Hippocampal formation (tissue), 2 donors: Measurements from ENCODE around the gene SSR3.
"Not testable (repeated sequence)": the region's sequence is repeated elsewhere in the genome, so short reads cannot be mapped to it uniquely, and the experiment has no call there.

Experiments used
- DNase-seq, 2 donors: peaks; one replicate each; lab custom pipeline; 2025; lab: John Stamatoyannopoulos, UW

Gene SSR3

DNA sequence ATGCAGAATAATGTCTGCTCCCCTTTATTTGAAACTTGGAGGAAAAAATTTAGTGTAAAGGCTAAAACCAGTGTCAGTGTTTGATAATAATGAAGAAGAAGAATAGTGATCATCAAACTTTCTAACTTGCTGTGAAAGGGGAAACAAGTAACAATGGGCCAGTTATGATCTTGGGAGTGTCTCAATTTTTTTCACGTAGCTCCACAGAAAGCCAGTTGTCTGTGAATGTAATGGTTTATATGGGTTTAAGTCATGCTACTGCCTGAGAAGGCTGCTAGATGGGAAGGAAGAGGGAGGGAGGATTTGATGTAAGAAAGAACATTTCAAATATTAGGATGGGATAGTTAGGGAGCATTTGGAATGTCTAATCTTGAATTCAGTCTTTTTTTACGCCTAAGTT is 21.1 kb upstream of the SSR3 start:
- no peak for DNase-seq

DNA sequence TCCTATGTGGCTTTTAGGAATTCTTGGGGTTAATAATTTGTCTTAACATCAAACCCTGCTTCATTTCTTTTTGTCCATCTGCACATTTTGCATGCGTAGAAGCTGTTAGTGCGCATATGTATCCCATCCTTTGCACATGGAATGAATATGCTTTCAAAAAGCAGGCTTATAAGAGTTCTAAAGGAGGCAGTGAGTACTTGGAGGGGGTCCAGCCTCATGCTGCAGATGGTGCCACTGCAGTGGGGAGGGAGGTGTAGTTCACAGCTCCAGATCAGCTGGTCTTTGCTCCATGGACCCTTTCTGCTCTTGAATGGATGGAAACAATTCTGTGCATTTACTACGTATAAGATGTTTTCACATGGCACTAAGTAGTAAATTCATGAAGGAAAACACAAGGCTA is 20.7 kb upstream of the SSR3 start:
- peak in 1 of 2 donors; percentile 43 for DNase-seq

DNA sequence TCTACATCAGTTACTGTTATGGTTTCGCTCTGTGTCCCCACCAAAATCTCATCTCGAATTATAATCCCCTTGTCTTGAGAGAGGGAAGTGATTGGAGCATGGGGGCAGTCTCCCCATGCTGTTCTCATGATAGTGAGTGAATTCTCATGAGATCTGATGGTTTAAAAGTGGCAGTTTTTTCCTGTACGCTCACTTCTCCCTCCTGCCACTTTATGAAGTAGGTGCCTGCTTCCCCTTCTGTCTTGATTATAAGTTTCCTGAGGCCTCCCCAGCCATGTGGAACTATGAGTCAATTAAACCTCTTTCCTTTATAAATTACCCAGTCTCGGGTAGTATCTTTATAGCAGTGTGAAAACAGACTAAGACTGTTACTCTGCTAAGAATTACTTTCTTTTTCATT is 15.0 kb upstream of the SSR3 start:
- DNase-seq, result not testable (repeated sequence)

DNA sequence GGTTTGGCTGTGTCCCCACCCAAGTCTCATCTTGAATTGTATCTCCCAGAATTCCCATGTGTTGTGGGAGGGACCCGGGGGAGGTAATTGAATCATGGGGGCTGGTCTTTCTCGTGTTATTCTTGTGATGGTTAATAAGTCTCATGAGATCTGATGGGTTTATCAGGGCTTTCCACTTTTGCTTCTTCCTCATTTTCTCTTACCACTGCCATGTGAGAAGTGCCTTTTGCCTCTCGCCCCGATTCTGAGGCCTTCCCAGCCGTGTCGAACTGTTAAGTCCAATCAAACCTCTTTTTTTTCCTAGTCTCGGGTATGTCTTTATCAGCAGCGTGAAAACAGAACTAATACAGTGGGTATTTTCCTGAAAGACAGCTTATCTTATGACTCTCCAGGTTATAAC is 14.1 kb upstream of the SSR3 start:
- not testable (repeated sequence) for DNase-seq

DNA sequence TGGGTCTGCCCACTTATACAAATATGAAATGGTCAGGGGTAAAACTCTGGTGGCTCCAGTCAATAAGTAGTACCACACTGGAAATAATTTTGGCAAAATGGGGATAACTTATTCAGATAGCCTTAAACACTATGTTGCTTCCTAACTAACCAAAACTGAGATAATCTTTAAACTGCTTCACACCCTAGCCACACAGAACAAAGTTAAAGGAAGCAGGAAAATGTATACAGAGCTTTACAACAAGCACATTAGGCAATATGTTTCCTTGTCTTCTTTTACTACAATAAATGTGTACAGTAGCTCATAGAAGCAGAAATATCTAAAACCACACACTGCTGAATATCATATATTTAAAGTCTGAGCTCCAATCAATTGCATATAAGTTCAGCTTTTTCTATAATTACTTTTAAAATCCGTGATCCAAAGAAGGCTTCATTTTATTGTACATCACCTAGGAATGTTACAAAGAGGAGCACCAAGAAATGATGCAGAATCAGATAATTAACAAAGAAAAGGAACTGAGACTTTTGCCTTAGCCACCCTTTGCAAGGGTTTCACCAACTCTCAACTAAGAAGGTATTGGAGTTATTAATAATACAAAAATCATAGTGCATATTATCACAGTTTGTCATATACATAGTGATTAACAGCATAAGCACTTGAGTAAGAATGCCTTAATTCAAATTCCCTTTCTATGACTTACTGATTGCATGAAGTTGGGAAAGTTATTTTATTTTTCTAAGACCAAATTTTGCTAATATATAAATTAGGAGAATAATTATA is 9.2 kb upstream of the SSR3 start:
- DNase-seq, result no peak

DNA sequence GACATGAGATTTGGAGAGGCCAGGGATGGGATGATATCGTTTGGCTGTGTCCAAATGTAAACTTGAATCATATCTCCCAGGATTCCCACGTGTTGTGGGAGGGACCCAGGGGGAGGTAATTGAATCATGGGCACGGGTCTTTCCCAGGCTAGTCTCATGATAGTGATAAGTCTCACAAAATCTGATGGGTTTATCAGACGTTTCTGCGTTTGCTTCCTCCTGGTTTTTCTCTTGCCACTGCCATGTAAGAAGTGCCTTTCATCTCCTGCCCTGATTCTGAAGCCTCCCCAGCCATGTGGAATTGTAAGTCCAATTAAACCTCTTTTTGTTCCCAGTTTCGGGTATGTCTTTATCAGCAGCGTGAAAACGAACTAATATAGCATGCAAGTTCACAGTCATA is 7.6 kb upstream of the SSR3 start:
- not testable (repeated sequence) for DNase-seq

DNA sequence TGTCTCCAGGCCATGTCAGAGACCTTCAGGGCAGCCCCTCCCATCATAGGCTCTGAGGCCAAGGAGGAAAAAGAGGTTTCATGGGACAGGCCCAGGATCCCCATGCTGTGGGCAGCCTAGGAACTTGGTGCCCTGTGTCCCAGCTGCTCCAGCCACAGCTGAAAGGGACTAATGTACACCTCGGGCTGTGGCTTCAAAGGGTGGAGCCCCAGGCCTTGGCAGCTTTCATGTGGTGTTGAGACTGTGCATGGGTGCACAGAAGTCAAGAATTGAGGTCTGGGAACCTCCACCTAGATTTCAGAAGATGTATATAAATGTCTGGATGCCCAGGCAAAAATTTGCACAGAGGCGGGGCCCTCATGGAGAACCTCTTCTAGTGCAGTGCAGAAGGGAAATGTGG is 6.6 kb upstream of the SSR3 start:
- DNase-seq, result no peak

DNA sequence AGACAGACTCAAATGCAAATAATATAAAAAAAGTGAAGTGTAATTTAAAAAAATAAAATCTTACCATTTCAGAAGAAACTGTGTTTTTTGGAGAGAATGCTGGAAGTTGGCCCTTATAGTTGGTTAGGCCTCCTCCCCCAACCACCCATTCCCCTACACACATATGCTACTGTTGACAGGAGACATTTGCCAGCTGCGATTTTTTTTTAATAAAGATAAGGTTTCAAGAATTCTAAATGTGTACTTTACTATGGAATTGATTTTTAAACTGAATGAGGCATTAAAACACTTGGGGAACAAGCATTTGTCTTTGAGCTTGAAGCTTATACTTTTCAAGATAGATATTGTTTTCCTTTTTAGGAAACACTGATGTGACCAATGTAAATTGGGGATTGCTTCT is 4.4 kb upstream of the SSR3 start:
- DNase-seq, result no peak

DNA sequence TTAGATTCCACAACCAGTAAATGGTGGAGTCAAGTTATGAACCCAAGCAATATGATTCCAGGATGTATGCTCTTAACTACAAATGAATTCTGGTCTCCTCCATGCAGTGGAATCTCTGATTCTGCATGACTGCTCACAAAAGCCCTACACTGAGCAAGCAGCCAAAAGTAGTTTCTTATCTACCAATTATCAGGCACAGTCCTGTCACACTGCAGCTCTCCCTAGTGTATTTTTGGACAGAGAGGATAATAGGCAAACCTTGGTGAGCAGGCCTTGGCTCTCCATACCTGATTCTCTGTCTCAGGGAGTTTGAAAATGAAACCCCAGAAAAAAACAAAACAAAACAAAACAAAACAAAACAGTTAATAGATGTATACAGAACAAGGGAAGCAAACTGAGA is 3.5 kb upstream of the SSR3 start:
- no peak for DNase-seq

DNA sequence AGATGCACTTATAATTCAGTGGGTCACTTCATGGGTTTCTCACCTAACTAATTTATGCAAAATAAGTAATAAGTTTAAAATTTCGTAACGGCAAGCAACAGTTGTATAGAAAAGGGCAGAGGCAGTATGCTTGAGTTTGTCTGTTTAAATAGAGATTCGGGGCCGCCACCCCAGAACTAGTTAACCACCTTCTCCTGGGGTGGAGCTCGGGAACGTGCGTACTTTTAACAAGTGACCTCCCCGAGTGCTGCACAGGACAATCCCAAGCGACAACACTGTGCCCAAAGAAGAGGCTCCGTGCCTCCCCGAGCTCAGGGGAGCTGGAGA is 439 bp downstream of the SSR3 start:
- DNase-seq, result no peak

DNA sequence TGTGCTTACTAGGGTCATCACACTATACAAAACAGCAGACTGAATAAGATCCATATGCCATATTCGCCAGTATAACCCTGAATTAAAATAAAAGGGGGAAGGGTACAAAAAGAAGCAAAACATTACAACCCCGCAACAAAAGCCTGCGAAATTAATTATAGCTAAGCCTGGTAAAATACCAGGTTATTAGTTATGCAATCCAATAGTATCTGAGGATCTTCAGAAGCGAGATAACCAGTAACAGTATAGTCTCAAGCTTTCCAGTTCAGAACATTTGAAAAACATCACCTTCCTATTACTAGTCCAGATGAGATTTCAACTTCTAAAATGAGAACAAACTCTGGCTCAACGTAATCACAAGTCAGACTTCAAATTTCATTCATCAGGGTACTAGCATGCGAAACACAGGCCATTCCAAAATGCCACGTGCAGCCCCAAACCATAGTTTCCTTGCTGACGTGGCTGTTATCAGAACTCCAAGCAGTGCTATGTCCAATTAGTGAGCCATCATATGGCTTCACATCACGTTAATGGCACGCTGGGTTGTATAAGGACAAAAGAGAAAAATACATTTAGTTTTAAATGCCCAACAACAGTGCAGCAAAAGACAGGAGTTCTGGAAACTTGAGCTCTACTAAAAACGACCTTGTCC is 1.1 kb downstream of the SSR3 start:
- DNase-seq, result no peak

DNA sequence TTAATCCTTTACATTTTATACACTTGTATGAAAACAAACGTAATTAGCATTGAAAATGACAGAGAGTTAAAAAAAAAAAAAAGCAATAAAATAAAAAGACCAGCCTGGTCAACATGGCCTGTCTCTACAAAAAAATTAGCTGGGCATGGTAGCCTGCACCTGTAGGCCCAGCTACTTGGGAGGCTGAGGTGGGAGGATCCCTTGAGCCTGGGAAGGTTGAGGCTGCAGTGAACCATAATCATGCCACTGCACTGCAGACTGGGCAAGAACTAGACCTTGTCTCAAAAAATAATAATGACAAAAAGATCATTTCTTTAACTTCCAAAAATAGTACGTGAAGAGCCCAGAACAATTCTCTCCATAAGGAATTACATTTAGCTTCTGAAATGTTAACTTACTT is 1.9 kb downstream of the SSR3 start:
- DNase-seq, result no peak

DNA sequence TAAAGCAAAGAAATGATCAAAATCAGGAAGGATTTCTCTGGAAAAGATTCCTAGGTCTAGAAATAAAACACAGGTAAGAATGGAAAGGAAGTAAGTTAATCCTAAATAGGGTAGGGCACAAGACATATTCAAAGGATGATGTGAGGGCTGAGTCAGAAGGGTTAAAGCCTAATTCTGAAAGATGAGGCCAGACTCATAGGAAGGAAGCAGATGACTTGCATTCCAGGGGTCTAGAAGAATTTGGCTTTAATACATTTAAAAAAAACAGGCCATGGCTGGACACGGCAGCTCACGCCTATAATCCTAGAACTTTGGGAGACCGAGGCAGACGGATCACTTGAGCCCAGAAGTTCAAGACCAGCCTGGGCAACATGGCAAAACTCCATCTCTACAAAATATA is 3.2 kb downstream of the SSR3 start:
- no peak for DNase-seq

DNA sequence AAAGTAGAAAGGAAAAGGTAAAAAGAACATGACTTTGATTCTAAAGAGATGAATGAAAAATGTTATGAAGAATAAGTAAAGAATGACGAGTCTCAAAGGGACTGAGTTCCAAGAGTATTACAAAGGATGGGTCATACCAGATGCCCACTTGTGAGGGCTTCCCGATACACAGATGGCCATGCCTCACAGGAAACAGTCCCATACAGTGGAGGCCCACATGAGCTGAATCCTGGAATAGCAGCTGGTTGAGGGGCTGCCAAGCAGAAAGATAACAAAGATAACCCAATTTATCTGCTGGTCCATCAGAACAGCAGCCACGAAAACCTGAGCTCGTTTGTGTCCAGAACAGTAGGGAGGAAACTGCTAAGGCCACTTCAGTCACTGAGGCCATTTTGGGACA is 3.7 kb downstream of the SSR3 start:
- no peak for DNase-seq

DNA sequence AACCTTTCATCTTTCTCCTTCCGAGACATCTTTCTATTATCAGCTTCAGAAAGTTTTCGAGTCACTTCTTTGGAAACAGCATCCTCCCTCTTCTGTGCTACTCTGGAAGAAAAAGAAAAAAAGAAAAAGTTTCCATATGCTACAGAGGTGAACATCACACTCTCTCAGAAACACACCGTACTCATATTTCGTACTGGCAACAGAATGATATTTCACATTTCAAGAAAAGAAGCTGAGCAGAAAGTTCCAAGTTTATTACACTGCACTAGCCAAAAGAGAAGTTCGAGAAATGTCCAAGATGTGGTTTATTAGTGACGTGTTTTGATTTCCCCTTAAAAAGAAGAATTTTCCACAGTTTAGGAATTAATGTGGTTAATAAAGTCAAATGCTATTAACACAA is 6.0 kb downstream of the SSR3 start:
- no peak for DNase-seq

DNA sequence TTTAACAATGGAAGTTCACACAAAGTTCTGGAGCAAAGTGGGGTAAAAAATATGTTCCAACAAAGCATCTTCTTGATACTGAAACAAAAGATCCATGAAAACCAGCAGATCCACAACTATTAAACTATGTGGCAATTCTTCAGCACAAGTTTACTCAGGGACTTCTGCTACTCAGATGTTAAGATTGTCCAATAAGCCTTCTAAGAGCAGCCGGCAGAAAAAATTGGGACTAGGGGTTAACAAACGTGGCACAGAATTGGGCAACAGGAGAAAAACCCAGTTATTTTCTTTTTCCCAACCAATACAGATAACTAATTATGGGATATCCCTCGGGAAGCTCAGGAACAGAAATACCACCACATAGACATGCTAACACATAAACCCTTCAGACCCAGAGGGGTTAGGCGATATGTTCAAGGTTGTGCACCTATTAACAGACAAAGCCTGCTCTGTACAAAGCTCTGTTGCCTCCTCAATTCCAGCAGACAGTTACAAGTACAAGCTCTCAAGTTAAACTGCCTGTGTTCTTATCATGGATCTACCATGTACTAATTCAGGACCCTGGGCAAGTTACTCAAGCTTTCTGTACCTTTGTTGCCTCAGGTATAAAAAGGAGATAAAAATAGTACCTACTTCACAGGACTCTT is 6.8 kb downstream of the SSR3 start:
- DNase-seq, result no peak

DNA sequence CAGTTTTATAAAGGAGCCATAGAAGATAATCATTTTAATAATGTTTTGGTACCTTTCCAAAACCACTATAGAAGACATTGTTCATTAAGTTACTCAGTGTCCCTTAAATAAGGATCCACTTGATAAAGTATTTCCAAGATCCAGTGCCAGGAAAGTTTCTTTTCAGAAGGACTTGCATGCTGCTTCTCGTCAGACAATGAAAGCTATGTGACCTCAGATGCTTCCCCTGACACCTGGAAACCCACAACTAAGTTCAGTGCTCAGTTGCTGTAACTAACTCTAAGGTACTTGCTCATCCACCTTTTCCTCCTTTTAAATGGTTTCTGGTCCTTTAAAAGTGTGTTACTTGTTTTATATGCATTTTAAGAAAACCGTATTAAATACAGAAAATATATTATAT is 7.3 kb downstream of the SSR3 start:
- no peak for DNase-seq

DNA sequence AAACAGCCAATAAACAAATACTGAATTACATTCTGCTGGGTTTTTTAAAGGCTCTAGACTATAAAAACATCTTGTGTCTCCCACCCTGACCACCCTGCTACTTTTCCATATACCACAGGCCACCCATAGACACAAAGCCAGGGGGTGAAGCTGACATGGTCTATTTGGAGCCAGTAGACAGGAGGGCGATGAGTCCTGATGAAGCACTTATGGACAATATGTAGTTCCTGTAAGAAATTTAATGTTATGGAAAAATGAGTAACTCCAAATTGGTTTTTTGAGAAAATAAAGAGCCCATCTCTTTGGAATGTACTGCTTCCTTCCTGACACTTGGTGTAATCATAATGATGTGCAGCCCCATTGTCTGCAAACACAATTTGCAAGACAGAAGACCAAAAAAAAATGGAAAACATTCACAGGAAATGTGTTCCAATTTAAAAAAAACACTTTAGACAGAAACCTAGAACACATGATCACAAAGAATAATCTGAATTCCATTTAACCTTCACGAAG is 11.8 kb downstream of the SSR3 start:
- DNase-seq, result no peak

DNA sequence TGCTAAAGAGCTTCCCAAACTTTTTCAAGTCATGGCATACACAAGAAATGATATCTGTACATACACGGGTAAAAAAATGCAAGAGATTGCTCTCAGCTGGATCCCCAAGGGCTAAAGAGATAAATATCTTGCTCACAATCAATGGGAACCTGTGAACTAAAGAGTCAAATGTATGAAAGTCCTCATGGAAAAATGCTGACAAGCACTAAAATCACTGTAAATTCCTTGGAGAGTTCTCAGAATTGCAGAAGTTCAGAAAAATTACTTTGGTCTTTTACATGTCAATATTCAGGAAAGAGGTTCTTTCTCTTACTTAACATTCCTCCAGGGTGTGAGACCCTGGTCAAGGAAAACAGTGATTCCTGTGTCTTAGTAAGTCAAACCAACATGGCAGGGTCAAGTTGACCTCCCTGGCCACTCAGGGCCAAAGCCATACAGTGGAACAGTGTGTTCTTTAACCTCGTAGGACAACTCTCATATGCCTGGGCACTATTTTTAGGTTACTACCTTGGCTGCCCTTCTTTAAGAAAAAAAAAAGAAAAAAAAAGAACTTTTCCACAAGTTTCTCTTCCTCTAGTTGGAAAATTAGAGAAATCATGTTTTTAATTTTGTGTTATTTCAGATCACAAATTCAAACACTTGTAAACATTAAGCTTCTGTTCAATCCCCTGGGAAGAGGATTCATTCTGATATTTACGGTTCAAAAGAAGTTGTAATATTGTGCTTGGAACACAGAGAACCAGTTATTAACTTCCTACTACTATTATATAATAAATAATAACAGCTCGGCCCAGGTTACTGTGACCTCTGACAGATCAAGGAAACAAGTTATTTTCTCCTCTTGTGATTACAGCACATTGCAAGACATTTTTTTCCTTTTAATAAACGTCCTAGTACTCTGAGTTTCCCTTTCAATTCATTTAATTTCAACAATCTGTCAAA is 12.5 kb downstream of the SSR3 start:
- DNase-seq, result no peak

DNA sequence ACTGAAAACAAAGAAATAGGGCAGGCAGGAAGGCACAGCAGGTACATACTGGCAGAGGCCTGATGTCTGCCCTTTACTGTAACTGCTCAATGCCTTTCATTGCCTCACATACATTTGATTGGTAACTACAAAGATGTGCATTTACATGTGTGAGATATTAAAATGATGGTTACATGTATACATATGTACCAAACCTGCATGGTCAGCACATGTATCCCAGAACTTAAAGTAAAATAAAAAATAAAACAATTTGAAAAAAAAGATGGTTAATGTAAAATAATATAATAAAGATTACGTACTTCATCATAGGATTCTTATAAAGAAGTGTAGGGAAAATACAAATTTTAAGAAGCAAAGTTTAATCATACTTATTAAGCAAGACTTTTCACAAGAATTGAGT is 15.1 kb downstream of the SSR3 start:
- no peak for DNase-seq

DNA sequence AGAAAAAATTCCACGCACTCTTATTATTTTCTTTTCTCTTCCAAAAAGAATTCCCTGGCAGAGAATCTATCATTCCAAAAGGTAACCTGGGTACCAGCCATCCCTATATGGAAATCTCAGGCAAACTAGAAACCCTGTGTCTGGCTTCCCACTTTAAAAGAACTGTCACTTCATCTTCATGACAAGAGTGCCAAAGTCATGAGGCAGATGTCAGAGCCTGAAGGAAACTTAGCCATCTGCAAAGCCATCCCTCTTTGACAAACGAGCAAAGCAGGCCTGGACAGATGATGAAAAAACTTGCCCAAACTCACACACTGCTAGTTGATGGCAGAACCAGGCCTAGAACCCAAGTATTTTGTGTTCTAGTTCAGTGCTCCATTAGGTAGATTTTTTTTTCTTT is 15.9 kb downstream of the SSR3 start:
- no peak for DNase-seq
